HEK293T (cell line): ENCODE results near the gene NPLOC4.

Source experiments
- BHLHE40 ChIP-seq: fragments of 450-650 bp; IDR thresholded peaks from 2 replicates; pipeline ENCODE4 v1.6.1; 2016; ENCODE audit warnings: mild to moderate bottlenecking, moderate library complexity, borderline replicate concordance
- ELF4 ChIP-seq: fragments of 450-650 bp; IDR thresholded peaks from 2 replicates; pipeline ENCODE4 v1.6.1; 2017; ENCODE audit warnings: antibody characterized with exemption
- FOXK2 ChIP-seq: fragments of 450-650 bp; IDR thresholded peaks from 2 replicates; pipeline ENCODE4 v1.6.1; 2016; ENCODE audit warnings: mild to moderate bottlenecking
- SP1 ChIP-seq: fragments of 450-650 bp; IDR thresholded peaks from 2 replicates; pipeline ENCODE4 v1.6.1; 2017
- ZNF384 ChIP-seq: fragments of 450-650 bp; IDR thresholded peaks from 2 replicates; pipeline ENCODE4 v1.6.1; 2016

GRCh38 chr17:81539571-81539900 is 97.4 kb downstream of the NPLOC4 start:
- TF ChIP-seq FOXK2 (no peak), SP1 (no peak), ELF4 (no peak), BHLHE40 (no peak), ZNF384 (no peak)
